Cardiac septum (tissue), 1 donor: Measurements from ENCODE around the gene TFR2. TPM values are rescaled to one million over a fixed set of nuclear protein-coding genes. Genes with fewer than 3 reads are reported as not detected.

Experiments used
- DNase-seq: peaks from one replicate; pipeline ENCODE4 v3.0.0-alpha.2; 2020; ENCODE audit warnings: low spot score
- intact Hi-C: fragments of 100-400 bp; cut with DNase I; formaldehyde crosslinking; loops from one replicate; pipeline ENCODE4 v1.14.0; 2022
- total RNA-seq: library from RNA; stranded (reverse); fragmentation: NEBNext Ultra II Directional; extraction: Animal tissue kit (Norgen Biotek cat#: 25700); gene quantifications from one replicate; pipeline ENCODE4 v1.2.1, GENCODE V29; 2021
- donor health status: DM: no; HTN: no; CAD: no.

TFR2 gene
- total RNA-seq, 1 donor from 2014 or later: 0.13 TPM

- no peak for DNase-seq
- intact Hi-C loops: no loop called here
Measured at GRCh38 chr7:100623951-100624824, 17.2 kb downstream of the TFR2 start.

DNA sequence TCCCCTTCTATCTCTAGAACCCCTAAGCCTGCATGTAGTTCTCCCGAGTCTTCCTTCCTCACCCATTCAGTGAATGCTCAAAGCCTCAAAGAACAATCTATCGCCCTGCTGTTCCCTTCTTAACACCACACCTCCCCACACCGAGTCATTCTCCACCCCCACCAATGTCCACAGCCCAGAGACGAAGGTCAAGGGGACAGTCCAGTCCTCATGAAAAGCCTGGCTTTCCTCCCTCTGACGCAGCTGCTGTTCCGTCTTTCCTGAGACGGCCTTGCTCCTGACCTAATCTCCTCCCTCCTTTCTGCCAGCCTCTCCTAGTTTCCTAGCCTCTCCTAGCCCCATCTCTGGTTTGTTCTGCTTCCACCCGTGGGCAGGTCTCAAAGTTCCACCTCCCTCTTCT, 19.8 kb downstream of the TFR2 start:
- intact Hi-C loops: no loop called here
- DNase-seq: no peak

- intact Hi-C loops: no loop called here
Measured at GRCh38 chr7:100620804-100621203, 20.5 kb downstream of the TFR2 start.

DNA sequence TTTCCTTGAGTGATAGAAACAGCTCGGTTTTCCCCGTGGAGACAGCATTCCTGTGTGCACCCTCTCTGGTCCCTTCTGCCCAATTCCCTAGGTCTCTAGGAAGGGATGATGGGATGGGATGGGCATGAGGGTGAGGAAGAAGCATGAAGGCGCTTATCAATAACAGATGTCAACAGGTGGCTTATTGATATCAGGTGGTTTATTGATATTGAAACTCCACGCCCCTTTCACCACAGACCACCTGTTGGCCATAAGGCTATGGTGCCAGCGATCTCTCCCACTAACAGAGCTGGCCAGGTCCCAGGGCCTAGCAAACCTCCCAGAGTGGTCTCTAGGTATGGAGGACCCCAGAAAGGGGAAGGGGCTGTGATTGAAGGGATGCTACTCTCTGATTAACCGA, 21.1 kb downstream of the TFR2 start:
- intact Hi-C loops: no loop called here
- no peak for DNase-seq

More at GRCh38 chr7:100620804-100621203, 20.5 kb downstream of the TFR2 start:
- no peak for DNase-seq

GRCh38 chr7:100614308-100614861, 27.0 kb downstream of the TFR2 start:
- no peak for DNase-seq
- intact Hi-C loops: no loop called here

DNA sequence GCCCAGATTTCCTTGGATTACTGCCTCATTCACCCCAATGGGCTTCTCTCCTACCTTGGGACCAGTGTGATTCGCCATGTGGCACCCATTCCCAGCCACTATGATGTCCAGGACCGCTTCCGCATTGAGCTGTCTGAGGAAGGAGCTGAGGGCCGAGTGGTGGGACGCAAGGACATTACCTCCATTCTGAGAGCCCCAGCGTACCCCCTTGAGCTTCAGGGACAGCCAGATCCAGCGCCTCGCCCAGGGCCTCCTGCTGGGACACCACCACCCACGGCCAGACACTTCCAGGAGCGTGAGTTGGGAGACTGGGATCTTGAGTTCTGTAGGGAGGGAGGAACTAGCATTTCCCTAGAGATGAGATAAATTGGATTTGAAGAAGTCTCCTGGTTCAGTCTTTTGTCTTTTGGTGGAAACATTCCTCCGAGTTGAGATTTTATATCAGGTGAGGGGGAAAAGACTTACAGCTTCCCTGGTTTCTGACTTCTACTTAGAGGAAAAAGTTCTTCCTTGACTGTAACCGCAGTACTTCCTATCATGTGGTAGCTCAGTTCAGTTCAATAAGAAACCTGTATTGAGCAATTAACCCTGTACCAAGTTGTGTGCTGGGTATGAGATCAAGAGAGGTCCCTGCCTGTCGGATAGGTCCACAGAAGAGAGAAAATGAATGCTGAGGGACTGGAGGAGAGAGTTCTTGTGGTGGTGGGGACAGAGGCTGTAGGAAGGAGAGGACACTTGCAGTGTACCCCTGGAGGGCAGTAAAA, 27.8 kb downstream of the TFR2 start:
- intact Hi-C loops: loop anchor here (2.0 kb wide), 1 partner anchor 59 kb away; the partner anchor contains the start of gene GNB2
- DNase-seq: no peak

DNA sequence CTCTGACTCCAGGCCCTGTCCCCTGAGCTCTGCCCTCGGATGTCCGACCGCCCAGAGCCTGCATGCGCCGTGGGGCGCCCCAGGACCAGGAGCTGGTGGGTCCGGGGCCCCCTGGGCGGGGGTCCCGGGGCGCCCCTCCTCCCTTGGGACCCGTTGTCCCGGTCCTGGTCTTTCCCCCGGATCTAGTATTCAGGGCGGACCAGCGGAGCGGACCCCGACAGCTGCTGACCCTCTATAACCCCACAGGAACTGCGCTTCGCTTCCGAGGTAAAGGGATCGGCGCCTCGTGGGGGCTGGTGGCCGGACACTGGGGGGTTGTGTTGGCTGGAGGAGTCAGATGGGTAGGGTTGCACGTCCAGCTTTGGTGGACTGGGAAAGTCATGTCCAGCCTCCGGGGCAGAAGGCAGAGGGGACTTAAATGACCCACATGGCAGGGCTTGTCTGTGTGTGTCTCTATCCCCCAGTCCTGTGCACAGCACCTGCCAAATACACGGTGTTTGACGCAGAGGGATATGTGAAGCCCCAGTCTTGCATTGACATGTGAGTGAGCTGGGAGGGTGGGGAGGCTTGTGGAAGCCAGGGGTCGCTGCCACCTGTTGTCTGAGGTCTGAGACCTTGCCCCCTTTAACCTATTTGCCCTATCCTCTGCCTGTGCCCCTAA, 28.5 kb downstream of the TFR2 start:
- no peak for DNase-seq
- intact Hi-C loops: loop anchor here (1.0 to 2.0 kb wide), 2 partner anchors 27 to 60 kb away; partner anchors contain the start of genes FBXO24, GNB2 and LRCH4

DNA sequence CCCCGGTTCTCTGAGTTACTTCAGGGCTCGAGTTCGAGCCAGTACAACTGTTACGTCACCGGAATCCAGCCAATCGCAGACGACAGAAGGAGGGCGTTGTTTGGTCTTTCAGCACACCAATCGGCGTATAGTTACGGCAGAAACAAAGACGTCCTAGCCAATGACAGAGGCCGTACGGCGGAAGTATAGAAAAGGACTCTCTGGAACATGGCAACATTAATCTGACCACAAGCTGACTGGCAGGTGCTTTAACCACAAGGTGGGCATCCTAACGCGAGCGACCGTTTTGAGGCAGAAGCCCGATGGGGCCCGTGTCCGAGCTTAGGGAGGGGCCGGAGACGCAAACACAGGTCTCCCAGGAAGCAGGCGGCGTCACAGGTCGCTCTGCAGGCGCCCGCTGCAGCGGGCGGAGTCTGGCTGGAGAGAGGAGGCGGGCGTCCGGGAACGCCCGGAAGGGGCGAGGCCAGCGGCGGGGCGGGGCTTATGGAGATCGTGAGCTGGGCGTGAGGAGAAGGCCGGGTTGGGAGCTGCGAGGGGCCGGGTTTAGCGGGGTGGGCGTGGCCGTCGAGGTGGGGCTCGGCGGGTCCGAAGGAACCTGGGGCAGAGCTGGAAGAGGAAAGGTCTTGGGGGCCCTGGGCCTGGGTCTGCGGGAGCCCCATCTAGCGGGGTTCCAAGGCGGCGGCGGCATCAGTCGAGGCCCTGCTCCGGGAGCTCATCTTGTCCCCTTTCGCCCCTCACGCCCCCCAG, 29.2 kb downstream of the TFR2 start, which contains the start of gene MOSPD3:
MOSPD3 (plus strand) TSS at position 558 of the 747 bp plus-strand sequence. CDS start 252 bp downstream, outside the sequence.
- intact Hi-C loops: loop anchor here (1.0 to 2.0 kb wide), 2 partner anchors 26 to 61 kb away; partner anchors contain the start of genes FBXO24, GNB2 and LRCH4
- peak; percentile 99 for DNase-seq

DNA sequence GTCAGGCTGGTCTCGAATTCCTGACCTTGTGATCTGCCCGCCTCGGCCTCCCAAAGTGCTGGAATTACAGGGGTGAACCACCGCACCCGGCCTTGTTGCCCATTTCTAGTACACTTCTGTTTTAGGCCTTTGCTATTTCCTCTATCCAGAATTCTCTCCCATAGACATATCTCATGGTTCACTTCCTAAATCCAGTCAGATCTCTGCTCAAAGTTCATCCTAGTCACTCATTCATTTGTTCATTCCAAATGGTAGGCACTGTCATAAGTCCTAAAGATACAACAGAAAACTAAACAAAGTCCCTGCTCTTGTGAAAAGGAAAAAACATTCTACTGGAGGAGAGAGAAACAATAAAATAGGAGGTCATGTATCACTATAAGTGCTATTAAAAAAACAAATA, 31.4 kb downstream of the TFR2 start:
- intact Hi-C loops: loop anchor here (5.0 kb wide), 1 partner anchor 82 kb away; the partner anchor contains the start of gene GIGYF1
- DNase-seq: no peak

DNA sequence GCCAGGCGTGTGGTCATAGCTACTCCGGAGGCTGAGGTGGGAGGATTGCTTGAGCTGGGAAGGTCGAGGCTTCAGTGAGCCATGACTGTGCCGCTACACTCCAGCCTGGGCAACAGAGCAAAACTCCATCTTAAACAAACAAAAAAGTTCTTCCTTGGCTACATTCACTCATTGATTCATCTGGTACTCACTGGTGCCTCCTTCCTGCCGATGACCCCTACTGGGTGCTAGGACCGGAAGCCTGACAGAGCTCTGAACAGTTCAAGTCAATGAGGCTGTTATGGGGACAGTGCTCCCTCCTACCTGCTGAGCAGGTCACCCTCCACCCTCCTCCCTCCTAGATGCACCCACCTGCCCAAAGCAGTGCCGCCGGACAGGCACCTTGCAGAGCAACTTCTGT, 34.2 kb downstream of the TFR2 start:
- intact Hi-C loops: loop anchor here (5.0 kb wide), 1 partner anchor 85 kb away; the partner anchor contains the start of gene GIGYF1
- DNase-seq: no peak

- DNase-seq: no peak
- intact Hi-C loops: loop anchor here (5.0 kb wide), 1 partner anchor 86 kb away; the partner anchor contains the start of gene GIGYF1
Measured at GRCh38 chr7:100606313-100606712, 35.0 kb downstream of the TFR2 start.

- no peak for DNase-seq
- intact Hi-C loops: loop anchor here (5.0 kb wide), 1 partner anchor 87 kb away; the partner anchor contains the start of gene GIGYF1
Measured at GRCh38 chr7:100604976-100605911, 36.1 kb downstream of the TFR2 start.

DNA sequence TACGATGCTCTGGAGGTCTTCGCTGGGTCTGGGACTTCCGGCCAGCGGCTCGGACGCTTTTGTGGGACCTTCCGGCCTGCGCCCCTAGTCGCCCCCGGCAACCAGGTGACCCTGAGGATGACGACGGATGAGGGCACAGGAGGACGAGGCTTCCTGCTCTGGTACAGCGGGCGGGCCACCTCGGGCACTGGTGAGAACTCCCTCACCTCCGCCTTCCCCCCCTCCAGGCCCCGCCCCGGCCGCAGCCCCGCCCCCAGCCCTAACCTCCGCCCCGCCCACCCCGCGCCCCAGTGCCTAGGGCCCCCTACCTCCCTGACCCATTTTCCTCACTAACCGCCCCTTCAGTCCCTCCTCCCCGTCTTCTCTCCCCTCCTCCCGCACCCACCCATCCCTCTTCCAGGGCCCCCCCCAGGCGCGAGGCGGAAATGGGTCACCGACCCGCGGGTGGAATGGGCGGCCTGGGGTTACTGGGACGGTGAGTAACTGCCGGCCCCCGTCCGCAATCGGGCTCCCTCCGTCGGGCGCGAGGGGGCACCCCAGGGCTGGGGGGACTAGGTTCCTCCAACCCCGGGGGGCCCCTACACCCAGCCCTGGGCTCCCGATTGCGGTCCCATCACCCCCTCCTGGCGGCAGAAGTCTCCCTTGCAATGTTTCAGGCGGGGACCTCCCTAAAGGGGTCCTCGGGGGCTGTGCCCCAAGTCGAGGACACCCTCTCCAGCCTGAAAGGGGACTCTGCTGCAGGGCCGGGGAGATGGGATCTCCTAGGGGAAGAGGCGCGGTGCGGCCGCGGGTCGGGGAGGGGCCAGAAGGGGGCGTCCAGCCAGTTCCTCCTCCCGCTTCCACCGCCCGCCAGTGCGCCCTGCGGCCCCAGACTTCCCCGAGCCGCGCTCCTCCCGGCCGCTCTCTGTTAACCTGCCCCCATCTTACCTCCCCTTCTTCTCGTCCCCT, 37.0 kb downstream of the TFR2 start:
- intact Hi-C loops: no loop called here
- DNase-seq: peak; percentile 90

DNA sequence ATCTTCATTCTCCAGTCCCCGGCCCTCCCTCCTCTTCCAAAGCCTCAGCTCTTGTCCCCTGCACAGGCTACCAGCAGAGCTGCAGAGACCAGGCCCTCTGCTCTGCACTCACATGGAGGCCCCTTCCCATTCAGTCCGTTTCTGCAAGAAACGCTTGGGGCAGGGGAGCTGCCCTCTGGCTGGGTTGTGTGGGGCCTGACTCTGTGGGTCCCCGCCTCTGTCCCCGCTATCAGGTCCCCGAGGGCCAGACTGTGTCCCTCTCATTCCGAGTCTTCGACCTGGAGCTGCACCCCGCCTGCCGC, 37.7 kb downstream of the TFR2 start:
- intact Hi-C loops: loop anchor here (2.0 kb wide), 1 partner anchor 15 kb away; no protein-coding TSS in a partner anchor
- no peak for DNase-seq

DNA sequence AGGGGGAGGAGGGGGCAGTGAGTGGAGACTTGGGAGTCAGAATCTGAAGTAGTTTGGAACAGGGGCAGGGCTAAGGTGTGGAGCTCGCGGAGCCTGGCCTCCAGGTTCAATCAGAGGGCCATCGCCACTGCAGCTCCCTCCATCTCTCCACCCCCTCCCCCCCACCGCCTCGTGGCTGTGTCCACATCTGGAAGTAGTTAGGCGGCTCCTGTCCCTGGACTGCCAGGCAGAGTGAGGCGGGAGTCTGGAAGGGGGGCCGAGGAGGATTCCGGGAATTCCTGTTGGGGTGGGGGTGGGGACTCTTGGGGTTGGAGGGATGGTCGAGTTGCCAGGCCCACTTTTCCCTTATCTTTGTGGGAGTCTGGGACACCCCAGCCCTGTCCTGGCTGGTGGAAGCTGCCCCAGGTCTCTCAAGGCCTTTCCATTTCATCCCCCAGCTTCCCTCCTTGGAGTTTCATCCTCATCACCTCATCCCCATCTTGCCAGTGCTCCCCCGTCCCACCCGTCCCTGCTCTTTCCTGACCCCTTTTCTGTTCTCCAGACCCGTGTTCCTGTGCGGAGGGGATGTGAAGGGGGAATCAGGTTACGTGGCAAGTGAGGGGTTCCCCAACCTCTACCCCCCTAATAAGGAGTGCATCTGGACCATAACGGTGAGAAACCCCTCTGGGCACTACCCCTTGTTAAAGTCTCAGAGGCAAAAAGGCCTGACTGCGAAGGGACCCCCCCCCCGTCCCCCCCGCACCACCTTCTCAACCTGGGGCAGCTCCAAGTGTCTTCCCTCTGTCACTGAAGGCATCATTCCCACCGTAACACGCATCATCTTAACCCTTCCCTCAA, 38.2 kb downstream of the TFR2 start:
- DNase-seq: no peak
- intact Hi-C loops: loop anchor here (2.0 kb wide), 1 partner anchor 14 kb away; no protein-coding TSS in a partner anchor

DNA sequence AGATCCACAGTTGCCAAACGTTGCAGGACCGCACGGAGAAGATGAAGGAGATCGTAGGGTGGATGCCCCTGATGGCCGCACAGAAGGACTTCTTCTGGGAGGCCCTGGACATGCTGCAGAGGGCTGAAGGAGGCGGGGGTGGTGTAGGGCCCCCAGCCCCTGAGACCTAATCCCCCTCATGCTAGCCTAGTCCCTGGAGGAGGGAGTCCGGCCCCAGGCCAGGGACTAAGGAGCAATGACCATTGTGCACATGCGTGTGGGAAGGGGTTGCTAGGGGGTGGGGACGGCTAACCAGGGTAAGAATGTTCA, 40.7 kb downstream of the TFR2 start:
- no peak for DNase-seq
- intact Hi-C loops: no loop called here
